ENCODE measurements around the gene H6PD. TPM values are rescaled to one million over a fixed set of nuclear protein-coding genes. Genes with fewer than 3 reads are reported as not detected.

H6PD gene
- total and polyA plus RNA-seq, 9 of the 15 experiments (the other 6 are each of a cell fraction or from before 2014, with no cell fraction given): 0.04 to 2.5 (median 0.95) TPM

- no peaks in the 10 kb centered on the region for H3K9me1 ChIP-seq (ENCODE audit: control insufficient read depth, insufficient read depth, low read length)
- no TSS peak for BruUV-seq (replicated peaks)
- POLR2A ChIA-PET: interaction anchor here (0.9 to 1.9 kb wide), 2 partner anchors 10 to 12 kb away, joined by 4 to 8 read pairs; no protein-coding TSS in a partner anchor
- H3K9ac ChIP-seq (ENCODE audit: insufficient read depth in 1 of 2, low read depth in 2 of 2, low read length in 2 of 2): no peak overlapping the region
- peaks cover 0 to 12% of the 10 kb centered on the region in 2 experiments; a peak in 1 of 5 replicates for H3K4me1 ChIP-seq (replicated peaks in 1 of 2; ENCODE audit: control insufficient read depth in 2 of 2, insufficient read depth in 2 of 2, low read length in 2 of 2)
- in situ Hi-C loops (cut with MboI) (no loop called here), intact Hi-C loops (cut with micrococcal nuclease) (no loop called here)
- no peaks in the 10 kb centered on the region for H3K79me2 ChIP-seq (ENCODE audit: control insufficient read depth, insufficient read depth, low read length)
- no peak overlapping the region for H3K27ac ChIP-seq (ENCODE audit: extremely low read depth, low read depth, low read length)
- no peak overlapping the region for H2AFZ ChIP-seq (ENCODE audit: low read depth, low read length)
- 16% methylated on average over 10 of the region's 10 CpGs for WGBS (ENCODE audit: insufficient coverage, low coverage, missing lambda C conversion rate)
- TF ChIP-seq ZNF589 (CRISPR knock-in tag; IDR thresholded peaks at IDR 0.05; ENCODE audit: low read depth): peak; percentile 62; the same call in 1 of the 2 replicates
- TF ChIP-seq CEBPG (CRISPR knock-in tag; IDR thresholded peaks at IDR 0.05): no peak
- TF ChIP-seq CEBPG (tag; conservative IDR thresholded peaks at IDR 0.05 in 1 of 2, IDR thresholded peaks at IDR 0.05 in 1 of 2): peak in 1 of 2 experiments; percentile 31; a peak in 1 of 4 replicates
- TF ChIP-seq SPI1 (IDR thresholded peaks at IDR 0.05; ENCODE audit: borderline replicate concordance, low read depth, low read length): no peak
- FAIRE-seq: no peak
- no peak overlapping the region for H3K4me3 ChIP-seq
- H3K9me3 ChIP-seq (replicated peaks; ENCODE audit: control insufficient read depth, insufficient read depth, low read depth, low read length): peaks cover 5% of the 10 kb centered on the region; the same call in 1 of the 2 replicates
- no peaks in the 10 kb centered on the region for H3K36me3 ChIP-seq (ENCODE audit: control insufficient read depth, insufficient read depth, low read length)
- CTCF ChIA-PET (ENCODE audit: low intra/inter-chr PET ratio): no interaction called here
- no peak overlapping the region for H3K4me2 ChIP-seq (ENCODE audit: insufficient read depth, low read length)
- DNase-seq (ENCODE audit: extremely low read depth in 1 of 4, low spot score in 3 of 4): no peak
- H4K20me1 ChIP-seq (replicated peaks; ENCODE audit: control insufficient read depth, insufficient read depth, low read length): peaks cover 14% of the 10 kb centered on the region; the same call in 1 of the 2 replicates
- no peak for ATAC-seq
- H3K27me3 ChIP-seq (ENCODE audit: control insufficient read depth in 2 of 2, insufficient read depth in 2 of 2, low read length in 2 of 2): peaks cover 25 to 64% of the 10 kb centered on the region in 2 experiments
Measured at GRCh38 chr1:9253453-9254105, 19.0 kb downstream of the H6PD start.

GRCh38 chr1:9256332-9256731 is 21.8 kb downstream of the H6PD start:
- no peak overlapping the region for H3K4me3 ChIP-seq
- H3K9ac ChIP-seq (ENCODE audit: insufficient read depth in 1 of 2, low read depth in 2 of 2, low read length in 2 of 2): no peak overlapping the region
- ATAC-seq (no peak), FAIRE-seq (no peak), DNase-seq (ENCODE audit: extremely low read depth in 1 of 4, low spot score in 3 of 4) (no peak)
- H3K79me2 ChIP-seq (ENCODE audit: control insufficient read depth, insufficient read depth, low read length): no peaks in the 10 kb centered on the region
- POLR2A ChIA-PET: interaction anchor here (1.8 kb wide), 1 partner anchor 13 kb away, joined by 4 read pairs; no protein-coding TSS in a partner anchor
- peaks cover 23% of the 10 kb centered on the region for H3K9me3 ChIP-seq (replicated peaks; ENCODE audit: control insufficient read depth, insufficient read depth, low read depth, low read length)
- in situ Hi-C loops (cut with MboI): no loop called here
- WGBS (ENCODE audit: insufficient coverage, low coverage, missing lambda C conversion rate): 6% methylated on average over 7 of the region's 7 CpGs
- no peaks in the 10 kb centered on the region for H3K9me1 ChIP-seq (ENCODE audit: control insufficient read depth, insufficient read depth, low read length)
- H3K36me3 ChIP-seq (ENCODE audit: control insufficient read depth, insufficient read depth, low read length): no peaks in the 10 kb centered on the region
- BruUV-seq (replicated peaks): no TSS peak
- H3K4me2 ChIP-seq (ENCODE audit: insufficient read depth, low read length): no peak overlapping the region
- intact Hi-C loops (cut with micrococcal nuclease): no loop called here
- CTCF ChIA-PET (ENCODE audit: low intra/inter-chr PET ratio): no interaction called here
- no peaks in the 10 kb centered on the region for H4K20me1 ChIP-seq (replicated peaks; ENCODE audit: control insufficient read depth, insufficient read depth, low read length)
- H3K27ac ChIP-seq (ENCODE audit: extremely low read depth, low read depth, low read length): no peak overlapping the region
- no peak overlapping the region for H2AFZ ChIP-seq (ENCODE audit: low read depth, low read length)
- H3K27me3 ChIP-seq (ENCODE audit: control insufficient read depth in 2 of 2, insufficient read depth in 2 of 2, low read length in 2 of 2): peaks cover 25 to 40% of the 10 kb centered on the region in 2 experiments
- peaks cover 0 to 3% of the 10 kb centered on the region in 2 experiments; a peak in 1 of 5 replicates for H3K4me1 ChIP-seq (replicated peaks in 1 of 2; ENCODE audit: control insufficient read depth in 2 of 2, insufficient read depth in 2 of 2, low read length in 2 of 2)
- no peak for TF ChIP-seq GABPA (tag; conservative IDR thresholded peaks at IDR 0.05; ENCODE audit: low read depth)
- no peak for TF ChIP-seq DIDO1 (tag; IDR thresholded peaks at IDR 0.05; ENCODE audit: low read depth)
- no peak for TF ChIP-seq ZNF184 (CRISPR knock-in tag; IDR thresholded peaks at IDR 0.05)
- TF ChIP-seq PML (IDR thresholded peaks at IDR 0.05; ENCODE audit: low read length): no peak
- TF ChIP-seq ZNF668 (CRISPR knock-in tag; IDR thresholded peaks at IDR 0.05): no peak
- no peak for TF ChIP-seq ZNF124 (CRISPR knock-in tag; IDR thresholded peaks at IDR 0.05)
- no peak for TF ChIP-seq KLF10 (CRISPR knock-in tag; IDR thresholded peaks at IDR 0.05)
- no peak for TF ChIP-seq CBX3 (IDR thresholded peaks at IDR 0.05; ENCODE audit: borderline replicate concordance in 1 of 2, low read length in 2 of 2)
- TF ChIP-seq ZNF12 (CRISPR knock-in tag; IDR thresholded peaks at IDR 0.05): no peak
- no peak for TF ChIP-seq THRA (IDR thresholded peaks at IDR 0.05)
- TF ChIP-seq TCF7 (IDR thresholded peaks at IDR 0.05; ENCODE audit: borderline replicate concordance): no peak
